Retinal pigment epithelial cell (primary cell): ENCODE measurements around the gene SMPD4.
"Not testable (repeated sequence)": the region's sequence is repeated elsewhere in the genome, so short reads cannot be mapped to it uniquely, and the experiment has no call there.

Experiments used
- DNase-seq: peaks from one replicate; pipeline ENCODE4 v3.0.0-alpha.2; 2010; ENCODE audit warnings: low read depth
- H3K4me3 ChIP-seq: 2 replicates; pipeline ENCODE4 v1.5.1; 2011; ENCODE audit warnings: mild to moderate bottlenecking, low read length, control low read depth, moderate library complexity
- CTCF ChIP-seq: conservative IDR thresholded peaks from 2 replicates; pipeline ENCODE4 v1.5.1; 2011; ENCODE audit warnings: low read depth, low read length, control low read depth, inconsistent platforms

The SMPD4 gene

GRCh38 chr2:130181325-130181879 lies at the start of gene SMPD4:
TSS of gene SMPD4 (minus strand) at chr2:130181602. CDS start at chr2:130176592, 5,010 bp downstream.
- DNase-seq, result peak; percentile 74
- no peak for TF ChIP-seq CTCF
- H3K4me3 ChIP-seq, result peak within 1 kb of the TSS; percentile 87

- not testable (repeated sequence) for H3K4me3 ChIP-seq, DNase-seq
Observed at GRCh38 chr2:130230907-130231306, 49.5 kb upstream of the SMPD4 start.

GRCh38 chr2:130230376-130230775 lies 49.0 kb upstream of the SMPD4 start:
- not testable (repeated sequence) for DNase-seq, H3K4me3 ChIP-seq

- DNase-seq, result not testable (repeated sequence)
- H3K4me3 ChIP-seq, result peak overlapping the region; percentile 4
Observed at GRCh38 chr2:130229161-130229510, 47.7 kb upstream of the SMPD4 start.

- H3K4me3 ChIP-seq, DNase-seq: not testable (repeated sequence)
Observed at GRCh38 chr2:130228467-130229160, 47.2 kb upstream of the SMPD4 start.

GRCh38 chr2:130228005-130228404 lies 46.6 kb upstream of the SMPD4 start:
- not testable (repeated sequence) for H3K4me3 ChIP-seq, DNase-seq

GRCh38 chr2:130222523-130222922 lies 41.1 kb upstream of the SMPD4 start:
- DNase-seq, H3K4me3 ChIP-seq: not testable (repeated sequence)

- H3K4me3 ChIP-seq, DNase-seq: not testable (repeated sequence)
Observed at GRCh38 chr2:130220505-130220904, 39.1 kb upstream of the SMPD4 start.

- not testable (repeated sequence) for H3K4me3 ChIP-seq, DNase-seq
Observed at GRCh38 chr2:130219147-130219546, 37.7 kb upstream of the SMPD4 start.

- DNase-seq, H3K4me3 ChIP-seq: not testable (repeated sequence)
Observed at GRCh38 chr2:130207051-130207450, 25.6 kb upstream of the SMPD4 start.

- not testable (repeated sequence) for DNase-seq, H3K4me3 ChIP-seq
Observed at GRCh38 chr2:130203150-130203549, 21.7 kb upstream of the SMPD4 start.

- H3K4me3 ChIP-seq, DNase-seq: not testable (repeated sequence)
Observed at GRCh38 chr2:130202518-130202917, 21.1 kb upstream of the SMPD4 start.

GRCh38 chr2:130198343-130198742 lies 16.9 kb upstream of the SMPD4 start, which contains the start of gene TUBA3E:
TSS of gene TUBA3E (minus strand) at chr2:130198439. CDS start at chr2:130198360, 79 bp downstream.
- H3K4me3 ChIP-seq, result no peak within 1 kb of the TSS
- DNase-seq, result no peak
- TF ChIP-seq CTCF, result no peak

GRCh38 chr2:130196052-130196451 lies 14.7 kb upstream of the SMPD4 start:
- not testable (repeated sequence) for H3K4me3 ChIP-seq, DNase-seq

GRCh38 chr2:130195089-130195635 lies 13.8 kb upstream of the SMPD4 start:
- DNase-seq, H3K4me3 ChIP-seq: not testable (repeated sequence)

- H3K4me3 ChIP-seq, DNase-seq: not testable (repeated sequence)
Observed at GRCh38 chr2:130193824-130194223, 12.4 kb upstream of the SMPD4 start.

GRCh38 chr2:130192451-130192850 lies 11.0 kb upstream of the SMPD4 start:
- H3K4me3 ChIP-seq, DNase-seq: not testable (repeated sequence)

- not testable (repeated sequence) for DNase-seq, H3K4me3 ChIP-seq
Observed at GRCh38 chr2:130191319-130191718, 9.9 kb upstream of the SMPD4 start.
